Measurements from ENCODE around the gene ADTRP. TPM values are rescaled to one million over a fixed set of nuclear protein-coding genes. Genes with fewer than 3 reads are reported as not detected.

ADTRP gene
- total RNA-seq, 4 donors from 2014 or later, result 0.23 to 0.72 (median 0.67) TPM; not detected in 1

DNA sequence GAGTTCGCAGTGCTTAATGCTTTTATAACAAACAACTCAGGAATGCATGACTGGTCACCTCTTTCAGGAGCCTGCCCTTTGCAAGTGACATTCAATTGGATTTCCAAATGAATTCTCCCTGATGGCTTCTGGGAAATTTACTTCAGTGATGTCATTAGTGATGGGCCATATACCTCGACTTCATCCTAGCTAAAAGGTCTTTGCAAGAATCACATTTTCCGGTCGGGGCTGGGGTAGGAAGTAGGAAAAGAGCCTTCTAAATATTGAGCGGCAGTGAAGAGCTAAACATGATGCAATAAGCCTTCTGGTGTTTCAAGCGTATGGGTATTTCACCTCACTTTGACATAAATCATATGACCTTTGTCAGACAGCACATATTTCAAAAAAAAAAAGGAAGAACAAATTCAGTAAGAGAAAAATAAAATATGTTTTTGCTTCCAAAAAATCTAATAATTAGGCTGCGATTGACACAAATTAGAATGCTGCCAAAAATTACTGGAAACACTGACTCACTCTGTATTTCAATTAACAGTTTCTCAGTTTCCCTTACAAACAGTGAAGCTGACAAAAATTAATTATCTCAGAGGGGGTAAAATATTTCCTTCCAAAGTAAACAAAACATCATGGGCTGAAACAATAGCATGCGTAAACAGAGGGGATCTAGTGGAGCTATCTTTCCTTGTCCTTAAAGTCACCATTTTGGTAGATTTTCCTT lies 39.8 kb downstream of the ADTRP start:
- ATAC-seq, result peak; percentile 34
- Histone ChIP-seq H3K36me3 (no peaks in the 10 kb centered on the region), H3K4me3 (no peak overlapping the region), H3K9me3 (no peaks in the 10 kb centered on the region), H3K27ac (no peak overlapping the region), H3K27me3 (peaks cover 8% of the 10 kb centered on the region), H3K4me1 (no peaks in the 10 kb centered on the region)
- 56 to 65% methylated on average over 8 of the region's 8 CpGs for WGBS, 2 donors (ENCODE audit: low coverage in 1 of 2)
- TF ChIP-seq, protein P1, sequence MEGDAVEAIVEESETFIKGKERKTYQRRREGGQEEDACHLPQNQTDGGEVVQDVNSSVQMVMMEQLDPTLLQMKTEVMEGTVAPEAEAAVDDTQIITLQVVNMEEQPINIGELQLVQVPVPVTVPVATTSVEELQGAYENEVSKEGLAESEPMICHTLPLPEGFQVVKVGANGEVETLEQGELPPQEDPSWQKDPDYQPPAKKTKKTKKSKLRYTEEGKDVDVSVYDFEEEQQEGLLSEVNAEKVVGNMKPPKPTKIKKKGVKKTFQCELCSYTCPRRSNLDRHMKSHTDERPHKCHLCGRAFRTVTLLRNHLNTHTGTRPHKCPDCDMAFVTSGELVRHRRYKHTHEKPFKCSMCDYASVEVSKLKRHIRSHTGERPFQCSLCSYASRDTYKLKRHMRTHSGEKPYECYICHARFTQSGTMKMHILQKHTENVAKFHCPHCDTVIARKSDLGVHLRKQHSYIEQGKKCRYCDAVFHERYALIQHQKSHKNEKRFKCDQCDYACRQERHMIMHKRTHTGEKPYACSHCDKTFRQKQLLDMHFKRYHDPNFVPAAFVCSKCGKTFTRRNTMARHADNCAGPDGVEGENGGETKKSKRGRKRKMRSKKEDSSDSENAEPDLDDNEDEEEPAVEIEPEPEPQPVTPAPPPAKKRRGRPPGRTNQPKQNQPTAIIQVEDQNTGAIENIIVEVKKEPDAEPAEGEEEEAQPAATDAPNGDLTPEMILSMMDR (IDR thresholded peaks at IDR 0.05), result no peak
- no peak for TF ChIP-seq EP300 (IDR thresholded peaks at IDR 0.05)

DNA sequence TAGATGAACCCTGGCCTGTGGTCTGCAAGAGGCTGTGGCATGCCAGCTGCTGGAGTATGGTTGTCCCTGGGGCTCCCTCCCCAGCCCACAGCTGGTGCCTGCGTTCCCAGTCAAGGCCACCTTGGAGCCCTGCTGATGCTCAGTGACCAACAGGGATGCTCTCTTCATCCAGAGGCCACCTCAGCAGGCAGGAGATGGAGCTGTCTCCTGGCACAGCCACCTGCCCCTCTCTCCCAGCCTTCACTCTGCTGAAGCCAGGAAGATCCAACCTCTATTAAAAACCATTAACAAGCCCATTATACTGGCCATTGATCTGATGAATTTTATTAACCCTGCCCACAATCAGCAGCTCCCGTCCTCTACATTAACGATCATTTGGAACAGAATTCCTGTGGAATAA lies 40.4 kb downstream of the ADTRP start:
- no peak for TF ChIP-seq POLR2A (IDR thresholded peaks at IDR 0.05)
- TF ChIP-seq, protein P1 (IDR thresholded peaks at IDR 0.05), result no peak
- TF ChIP-seq POLR2AphosphoS5 (IDR thresholded peaks at IDR 0.05), result no peak
- no peak for TF ChIP-seq EP300 (IDR thresholded peaks at IDR 0.05)
- H3K27ac ChIP-seq, result no peak overlapping the region
- ATAC-seq, result no peak
- no peaks in the 10 kb centered on the region for H3K9me3 ChIP-seq
- no peaks in the 10 kb centered on the region for H3K4me1 ChIP-seq
- no peaks in the 10 kb centered on the region for H3K36me3 ChIP-seq
- 91 to 92% methylated on average over 2 of the region's 3 CpGs for WGBS, 2 donors (ENCODE audit: low coverage in 1 of 2)
- peaks cover 8% of the 10 kb centered on the region for H3K27me3 ChIP-seq
- no peak overlapping the region for H3K4me3 ChIP-seq

DNA sequence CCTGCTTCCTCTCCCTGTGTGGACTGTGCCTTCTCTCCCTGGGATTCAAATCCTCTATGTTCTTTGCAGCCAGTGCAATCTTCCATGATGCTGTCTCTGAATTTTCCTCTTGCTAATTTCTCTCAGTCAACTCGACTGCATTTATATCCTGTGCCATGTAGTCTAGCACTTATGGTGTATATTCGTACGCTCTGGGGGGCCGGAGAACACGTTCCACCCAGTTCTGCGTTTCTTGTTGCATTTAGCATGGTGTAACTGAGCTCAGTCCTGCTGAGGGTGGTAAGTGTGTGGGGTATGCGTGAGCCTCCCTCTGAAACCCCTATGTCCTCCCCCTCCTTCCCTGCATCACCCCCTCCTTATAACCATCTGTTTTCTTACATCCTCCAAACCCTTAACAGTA lies 42.0 kb downstream of the ADTRP start:
- no peak for ATAC-seq
- Histone ChIP-seq H3K27me3 (peaks cover 8% of the 10 kb centered on the region), H3K4me1 (peaks cover 0 to 3% (median 0%) of the 10 kb centered on the region in 3 donors), H3K36me3 (no peaks in the 10 kb centered on the region), H3K27ac (no peak overlapping the region), H3K4me3 (no peak overlapping the region), H3K9me3 (no peaks in the 10 kb centered on the region)
- no peak for TF ChIP-seq EP300 (IDR thresholded peaks at IDR 0.05)
- no peak for TF ChIP-seq POLR2AphosphoS5 (IDR thresholded peaks at IDR 0.05)
- no peak for TF ChIP-seq POLR2A (IDR thresholded peaks at IDR 0.05)
- TF ChIP-seq, protein P1 (IDR thresholded peaks at IDR 0.05), result no peak
- WGBS, 2 donors (ENCODE audit: low coverage in 1 of 2), result 83 to 85% methylated on average over 3 to 7 of the region's 7 CpGs

DNA sequence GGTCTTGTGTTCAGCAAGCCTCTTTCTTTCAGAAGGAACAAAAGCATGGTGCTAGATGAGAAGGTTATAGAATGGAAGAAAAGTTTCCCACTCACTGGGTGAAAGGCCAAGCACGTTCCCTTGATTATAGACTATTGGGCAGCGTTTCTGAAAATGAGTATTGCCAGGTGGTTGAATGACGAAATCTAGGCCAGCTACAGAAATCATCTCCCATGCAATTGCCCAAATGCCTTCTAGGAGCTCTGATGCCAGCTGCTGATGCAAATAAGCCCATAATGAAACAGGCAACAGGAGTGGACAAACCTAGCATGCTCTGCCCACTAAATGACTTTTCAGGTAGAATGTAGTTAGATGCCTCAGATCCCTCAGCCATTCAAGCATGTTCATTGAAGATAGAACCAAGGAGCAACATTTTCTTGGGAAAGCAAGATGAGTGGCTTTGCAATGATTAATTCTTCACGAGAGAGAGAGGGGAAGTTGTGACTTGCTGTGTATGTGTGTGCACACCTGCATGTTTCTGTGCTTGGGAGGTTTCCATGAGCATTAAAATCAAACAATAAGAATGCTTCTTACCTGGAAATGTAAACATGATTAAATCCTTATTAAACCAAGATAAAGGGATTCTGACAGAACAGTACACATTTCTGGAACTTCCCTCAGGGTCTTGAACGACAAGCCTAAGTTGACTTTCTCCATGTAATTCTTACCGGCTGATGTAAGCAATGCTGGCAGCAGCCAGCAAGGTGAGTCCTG lies 43.6 kb downstream of the ADTRP start:
- Histone ChIP-seq H3K27me3 (peaks cover 8% of the 10 kb centered on the region), H3K36me3 (no peaks in the 10 kb centered on the region), H3K4me1 (peaks cover 0 to 9% (median 0%) of the 10 kb centered on the region in 3 donors), H3K9me3 (no peaks in the 10 kb centered on the region), H3K4me3 (no peak overlapping the region), H3K27ac (no peak overlapping the region)
- no peak for TF ChIP-seq EP300 (IDR thresholded peaks at IDR 0.05)
- no peak for TF ChIP-seq POLR2A (IDR thresholded peaks at IDR 0.05)
- TF ChIP-seq POLR2AphosphoS5 (IDR thresholded peaks at IDR 0.05), result no peak
- TF ChIP-seq, protein P1 (IDR thresholded peaks at IDR 0.05), result no peak
- WGBS, 2 donors (ENCODE audit: low coverage in 1 of 2), result 56 to 85% methylated on average over 3 to 6 of the region's 6 CpGs
- no peak for ATAC-seq
